ENCODE measurements around the gene GJC2.

- TF ChIP-seq CTCF (IDR thresholded peaks at IDR 0.05): no peak
- no peak for TF ChIP-seq POLR2A (IDR thresholded peaks at IDR 0.05)
Measured at GRCh38 chr1:228150461-228151179, 890 bp downstream of the GJC2 start.

Measured in Peyer's patch (tissue), 4 donors.